Left lung (tissue), 10 donors: ENCODE data around the gene UPK3A. TPM values are rescaled to one million over a fixed set of nuclear protein-coding genes. Genes with fewer than 3 reads are reported as not detected.

Experiments used
- ATAC-seq: fragments of 200-7000 bp; cut with Tn5 transposase; one replicate; pipeline ENCODE4 v1.9.1; 2020; ENCODE audit warnings: moderate library complexity
- DNase-seq, 4 donors: peaks; one replicate each; pipeline ENCODE4 v3.0.0-alpha.2; 2013 to 2020
- H3K27ac ChIP-seq, 2 donors: fragments of 200-600 bp; sonication (generic) in 1 of 2; one replicate each; pipeline versions ENCODE4 v1.5.0 to v1.8.0; 2020 to 2021
- H3K27me3 ChIP-seq, 2 donors: fragments of 200-600 bp; sonication (generic) in 1 of 2; one replicate each; pipeline versions ENCODE4 v1.5.0 to v1.8.0; 2020 to 2021
- H3K36me3 ChIP-seq, 2 donors: fragments of 200-600 bp; sonication (generic) in 1 of 2; one replicate each; pipeline versions ENCODE4 v1.5.0 to v1.8.0; 2020 to 2021
- H3K4me1 ChIP-seq, 2 donors: fragments of 200-600 bp; one replicate each; pipeline ENCODE4 v1.8.0; 2021
- H3K4me3 ChIP-seq, 2 donors: fragments of 200-600 bp; sonication (generic) in 1 of 2; one replicate each; pipeline versions ENCODE4 v1.5.0 to v1.8.0; 2020 to 2021; ENCODE audit warnings: mild to moderate bottlenecking in 1 of 2
- H3K9me3 ChIP-seq, 2 donors: fragments of 200-600 bp; sonication (generic) in 1 of 2; one replicate each; pipeline versions ENCODE4 v1.5.0 to v1.8.0; 2020 to 2021
- intact Hi-C, 2 donors: fragments of 100-400 bp; cut with DNase I; formaldehyde crosslinking; loops; one replicate each; pipeline versions ENCODE4 v1.11.2 to v1.14.2; 2022
- polyA plus RNA-seq, 6 donors: library from polyadenylated mRNA; unstranded; fragments of 120-200 nt; gene quantifications; one replicate each; pipeline ENCODE4 v1.2.1, GENCODE V29; 2013; ENCODE audit not compliant: insufficient read length in 6 of 6
- total RNA-seq, 2 donors: library from RNA; stranded (reverse); fragmentation: NEBNext Ultra II Directional; extraction: Animal tissue kit (Norgen Biotek cat#: 25700); gene quantifications; one replicate each; pipeline ENCODE4 v1.2.1, GENCODE V29; 2021
- TF ChIP-seq, protein P1 (sequence below), 2 donors: fragments of 200-600 bp; sonication (generic) in 1 of 2; IDR thresholded peaks; one replicate each; pipeline versions ENCODE4 v1.5.0 to v1.8.0; 2021; ENCODE audit warnings: antibody characterized with exemption in 2 of 2
- donor health status: DM: no; HTN: yes; CAD: no.
- donor health status: DM: no; HTN: no; CAD: no.

Gene UPK3A
- total and polyA plus RNA-seq, 8 donors, result 0.19 to 0.72 (median 0.27) TPM; not detected in 3

DNA sequence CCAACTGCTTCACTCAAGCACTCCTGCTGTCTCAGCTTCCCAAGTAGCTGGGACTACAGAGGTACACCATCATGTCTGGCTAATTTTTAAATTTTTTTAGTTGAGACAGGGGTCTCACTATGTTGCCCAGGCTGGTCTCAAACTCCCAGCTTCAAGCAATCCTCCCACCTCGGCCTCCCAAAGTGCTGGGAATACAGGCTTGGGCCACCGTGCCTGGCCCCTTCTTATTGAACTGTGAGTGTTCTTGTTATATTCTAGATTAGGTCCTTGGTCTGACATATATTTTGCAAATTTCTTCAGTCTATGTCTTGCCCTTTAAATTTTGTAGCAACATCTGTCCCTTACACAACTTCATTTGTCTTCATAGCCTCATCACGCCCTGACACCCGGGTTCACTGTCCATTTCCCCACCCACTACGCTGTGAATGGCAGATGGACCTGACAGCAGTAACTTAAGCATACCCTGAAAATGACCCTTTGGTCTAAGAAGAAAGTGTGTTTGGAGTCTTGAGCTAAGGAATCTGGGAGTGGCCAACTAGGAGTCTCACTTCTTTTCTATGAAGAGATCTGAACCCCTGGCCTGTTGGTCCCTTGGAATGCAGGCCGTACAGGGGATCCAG lies 20.8 kb downstream of the UPK3A start:
- Histone ChIP-seq H3K4me3 (no peak overlapping the region), H3K27ac (no peak overlapping the region), H3K4me1 (peaks cover 0 to 13% of the 10 kb centered on the region in 2 donors), H3K27me3 (no peaks in the 10 kb centered on the region), H3K9me3 (no peaks in the 10 kb centered on the region), H3K36me3 (no peaks in the 10 kb centered on the region)
- TF ChIP-seq, protein P1, sequence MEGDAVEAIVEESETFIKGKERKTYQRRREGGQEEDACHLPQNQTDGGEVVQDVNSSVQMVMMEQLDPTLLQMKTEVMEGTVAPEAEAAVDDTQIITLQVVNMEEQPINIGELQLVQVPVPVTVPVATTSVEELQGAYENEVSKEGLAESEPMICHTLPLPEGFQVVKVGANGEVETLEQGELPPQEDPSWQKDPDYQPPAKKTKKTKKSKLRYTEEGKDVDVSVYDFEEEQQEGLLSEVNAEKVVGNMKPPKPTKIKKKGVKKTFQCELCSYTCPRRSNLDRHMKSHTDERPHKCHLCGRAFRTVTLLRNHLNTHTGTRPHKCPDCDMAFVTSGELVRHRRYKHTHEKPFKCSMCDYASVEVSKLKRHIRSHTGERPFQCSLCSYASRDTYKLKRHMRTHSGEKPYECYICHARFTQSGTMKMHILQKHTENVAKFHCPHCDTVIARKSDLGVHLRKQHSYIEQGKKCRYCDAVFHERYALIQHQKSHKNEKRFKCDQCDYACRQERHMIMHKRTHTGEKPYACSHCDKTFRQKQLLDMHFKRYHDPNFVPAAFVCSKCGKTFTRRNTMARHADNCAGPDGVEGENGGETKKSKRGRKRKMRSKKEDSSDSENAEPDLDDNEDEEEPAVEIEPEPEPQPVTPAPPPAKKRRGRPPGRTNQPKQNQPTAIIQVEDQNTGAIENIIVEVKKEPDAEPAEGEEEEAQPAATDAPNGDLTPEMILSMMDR (IDR thresholded peaks at IDR 0.05), result no peak
- ATAC-seq (no peak), DNase-seq (no peak)
- intact Hi-C loops, result no loop called here

DNA sequence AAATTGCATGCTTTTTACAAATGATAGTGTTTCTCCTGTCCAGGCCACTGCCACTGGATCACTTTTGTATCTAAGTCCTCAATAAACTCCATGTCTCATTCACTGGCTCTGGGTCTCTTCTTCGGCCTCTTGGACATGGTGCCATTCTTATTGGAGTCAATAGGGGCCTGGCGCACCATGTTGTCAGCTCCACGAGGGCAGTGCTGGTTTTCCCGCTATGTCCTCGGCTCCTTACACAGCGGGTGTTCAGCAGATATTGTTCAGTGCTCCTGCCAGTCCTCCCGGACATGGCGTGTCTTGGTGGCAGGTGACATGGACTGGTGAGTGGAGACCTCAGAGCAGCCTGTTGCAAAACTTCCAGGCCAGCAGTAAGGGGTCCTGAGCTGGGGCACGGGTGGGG lies 21.4 kb downstream of the UPK3A start:
- intact Hi-C loops, result no loop called here
- DNase-seq (no peak), ATAC-seq (no peak)
- Histone ChIP-seq H3K9me3 (no peaks in the 10 kb centered on the region), H3K27ac (no peak overlapping the region), H3K4me1 (peaks cover 3 to 18% of the 10 kb centered on the region in 2 donors), H3K4me3 (no peak overlapping the region), H3K27me3 (no peaks in the 10 kb centered on the region), H3K36me3 (no peaks in the 10 kb centered on the region)
- TF ChIP-seq, protein P1 (IDR thresholded peaks at IDR 0.05), result no peak

DNA sequence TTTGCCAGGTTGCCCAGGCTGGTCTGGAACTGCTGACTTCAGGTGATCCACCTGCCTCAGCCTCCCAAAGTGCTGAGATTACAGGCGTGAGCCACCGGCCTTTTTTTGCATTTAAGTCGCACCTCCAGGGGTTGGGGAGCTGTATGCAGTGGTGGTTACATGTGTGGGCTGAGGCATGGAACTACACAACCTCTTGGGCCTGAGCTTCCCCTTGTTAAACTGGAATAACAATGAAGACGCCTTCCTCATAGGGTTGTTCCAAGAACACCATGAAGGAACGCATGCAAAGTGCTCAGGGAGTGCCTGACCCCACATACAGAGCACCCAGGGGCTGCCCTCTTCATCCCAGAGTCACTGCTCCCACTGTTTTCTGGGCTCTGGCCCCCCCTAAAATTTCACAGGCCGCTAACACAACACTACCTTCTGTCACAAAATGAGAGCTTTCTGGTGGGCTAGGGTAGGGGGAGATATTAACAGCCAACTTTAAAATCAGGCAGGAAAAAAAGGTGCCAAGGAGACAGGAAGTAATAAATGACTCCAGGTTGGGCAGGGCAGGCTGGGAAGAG lies 23.7 kb downstream of the UPK3A start:
- DNase-seq (peak in 1 of 4 donors; percentile 13), ATAC-seq (no peak)
- Histone ChIP-seq H3K4me1 (peaks cover 3 to 28% of the 10 kb centered on the region in 2 donors), H3K36me3 (no peaks in the 10 kb centered on the region), H3K27ac (peak overlapping the region in 1 of 2 donors; percentile 72), H3K4me3 (no peak overlapping the region), H3K9me3 (no peaks in the 10 kb centered on the region), H3K27me3 (no peaks in the 10 kb centered on the region)
- TF ChIP-seq, protein P1 (IDR thresholded peaks at IDR 0.05), result no peak
- intact Hi-C loops, result no loop called here

DNA sequence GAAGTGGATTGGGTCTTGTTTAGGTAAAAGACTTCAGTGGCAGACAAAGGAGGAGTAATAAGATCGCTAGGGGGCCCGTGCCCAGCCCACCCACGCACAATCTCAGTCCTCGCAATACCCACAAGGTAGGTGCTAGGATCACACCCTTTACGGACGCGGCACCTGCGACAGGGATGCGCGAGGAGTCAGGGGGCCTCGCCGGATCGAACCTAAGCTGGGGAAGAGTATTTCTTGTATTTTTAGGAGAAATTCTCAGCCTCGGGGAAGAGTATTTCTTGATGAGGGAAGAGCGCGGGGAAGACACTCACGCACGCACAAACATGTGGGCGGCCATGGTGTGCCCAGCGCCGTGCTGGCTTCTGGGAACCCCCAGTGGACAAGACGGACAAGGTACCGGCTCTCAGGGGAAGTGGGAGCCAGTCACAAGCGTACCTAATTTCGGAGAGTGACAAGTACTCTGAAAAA lies 24.2 kb downstream of the UPK3A start:
- intact Hi-C loops, result no loop called here
- no peak for ATAC-seq

More for the DNA sequence above, 24.2 kb downstream of the UPK3A start:
- TF ChIP-seq, protein P1 (IDR thresholded peaks at IDR 0.05), result no peak
- Histone ChIP-seq H3K27me3 (no peaks in the 10 kb centered on the region), H3K27ac (peak overlapping the region; percentile 69 to 72), H3K4me3 (peak overlapping the region; percentile 82 to 89), H3K36me3 (no peaks in the 10 kb centered on the region), H3K4me1 (peaks cover 3 to 33% of the 10 kb centered on the region in 2 donors), H3K9me3 (no peaks in the 10 kb centered on the region)
- no peak for DNase-seq
